HG03025 (cell line): Measurements from ENCODE around the gene ZBP1.

ENCODE experiments used
- ATAC-seq: cut with Tn5 transposase; IDR thresholded peaks from one replicate; pipeline ENCODE4 v1.9.1; 2021; ENCODE audit warnings: mild to moderate bottlenecking, moderate library complexity; ENCODE audit not compliant: unreplicated experiment, low FRiP score

The ZBP1 gene

GRCh38 chr20:57619051-57619831 is 985 bp downstream of the ZBP1 start:
- peak; percentile 34 for ATAC-seq

- no peak for ATAC-seq
These were observed 1.5 kb downstream of the ZBP1 start for GRCh38 chr20:57618764-57619050.

GRCh38 chr20:57618091-57618763 is 2.0 kb downstream of the ZBP1 start:
- ATAC-seq = no peak

GRCh38 chr20:57617079-57617795 is 3.0 kb downstream of the ZBP1 start:
- no peak for ATAC-seq

GRCh38 chr20:57616143-57616951 is 3.9 kb downstream of the ZBP1 start:
- ATAC-seq = no peak

- no peak for ATAC-seq
These were observed 4.8 kb downstream of the ZBP1 start for GRCh38 chr20:57615445-57615811.

- ATAC-seq = no peak
These were observed 5.5 kb downstream of the ZBP1 start for GRCh38 chr20:57614490-57615444.

GRCh38 chr20:57613481-57613921 is 6.7 kb downstream of the ZBP1 start:
- ATAC-seq = no peak

- no peak for ATAC-seq
These were observed 7.3 kb downstream of the ZBP1 start for GRCh38 chr20:57612916-57613315.

- ATAC-seq = no peak
These were observed 7.8 kb downstream of the ZBP1 start for GRCh38 chr20:57612436-57612835.

- no peak for ATAC-seq
These were observed 8.5 kb downstream of the ZBP1 start for GRCh38 chr20:57611586-57612311.

- no peak for ATAC-seq
These were observed 9.8 kb downstream of the ZBP1 start for GRCh38 chr20:57610261-57610952.

- ATAC-seq = no peak
These were observed 10.4 kb downstream of the ZBP1 start for GRCh38 chr20:57609842-57610167.

GRCh38 chr20:57609086-57609841 is 11.0 kb downstream of the ZBP1 start:
- no peak for ATAC-seq

GRCh38 chr20:57608516-57608915 is 11.7 kb downstream of the ZBP1 start:
- no peak for ATAC-seq

- ATAC-seq = no peak
These were observed 14.3 kb downstream of the ZBP1 start for GRCh38 chr20:57605878-57606277.

- ATAC-seq = no peak
These were observed 15.2 kb downstream of the ZBP1 start for GRCh38 chr20:57605045-57605444.

- no peak for ATAC-seq
These were observed 17.1 kb downstream of the ZBP1 start for GRCh38 chr20:57603120-57603519.
